ENCODE results near the gene DNAH17. TPM values are rescaled to one million over a fixed set of nuclear protein-coding genes. Genes with fewer than 3 reads are reported as not detected.

DNAH17 gene
- total RNA-seq, 4 donors from 2014 or later, result 0.89 to 15.4 (median 3.8) TPM

DNA sequence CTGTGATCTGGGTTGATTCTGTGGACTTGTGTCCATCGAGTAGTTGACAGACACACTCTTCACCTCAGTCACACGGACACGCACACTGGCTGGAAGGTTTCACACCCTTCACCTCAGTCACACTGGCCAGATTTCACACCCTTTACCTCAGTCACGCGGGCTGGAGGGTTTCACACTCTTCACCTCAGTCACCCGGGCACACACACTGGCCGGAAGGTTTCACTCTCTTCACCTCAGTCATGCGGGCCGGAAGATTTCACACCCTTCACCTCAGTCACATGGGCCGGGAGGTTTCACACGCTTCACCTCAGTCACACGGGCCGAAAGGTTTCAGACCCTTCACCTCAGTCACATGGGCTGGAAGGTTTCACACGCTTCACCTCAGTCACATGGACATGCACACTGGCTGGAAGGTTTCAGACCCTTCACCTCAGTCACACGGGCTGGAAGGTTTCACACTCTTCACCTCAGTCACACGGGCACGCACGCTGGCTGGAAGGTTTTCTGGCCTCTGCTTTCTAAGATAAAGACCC lies 102.5 kb downstream of the DNAH17 start:
- intact Hi-C loops (cut with DNase I; ENCODE audit: low total_unique reads), result no loop called here
- no peak overlapping the region for H3K4me3 ChIP-seq (ENCODE audit: low read depth, poor library complexity, severe bottlenecking)
- TF ChIP-seq POLR2A (IDR thresholded peaks at IDR 0.05) (no peak), CTCF (IDR thresholded peaks at IDR 0.05) (no peak)
- no peak for DNase-seq (ENCODE audit: low spot score in 2 of 2)
- WGBS, 2 donors, result 68 to 84% methylated on average over 16 to 18 of the region's 18 CpGs

DNA sequence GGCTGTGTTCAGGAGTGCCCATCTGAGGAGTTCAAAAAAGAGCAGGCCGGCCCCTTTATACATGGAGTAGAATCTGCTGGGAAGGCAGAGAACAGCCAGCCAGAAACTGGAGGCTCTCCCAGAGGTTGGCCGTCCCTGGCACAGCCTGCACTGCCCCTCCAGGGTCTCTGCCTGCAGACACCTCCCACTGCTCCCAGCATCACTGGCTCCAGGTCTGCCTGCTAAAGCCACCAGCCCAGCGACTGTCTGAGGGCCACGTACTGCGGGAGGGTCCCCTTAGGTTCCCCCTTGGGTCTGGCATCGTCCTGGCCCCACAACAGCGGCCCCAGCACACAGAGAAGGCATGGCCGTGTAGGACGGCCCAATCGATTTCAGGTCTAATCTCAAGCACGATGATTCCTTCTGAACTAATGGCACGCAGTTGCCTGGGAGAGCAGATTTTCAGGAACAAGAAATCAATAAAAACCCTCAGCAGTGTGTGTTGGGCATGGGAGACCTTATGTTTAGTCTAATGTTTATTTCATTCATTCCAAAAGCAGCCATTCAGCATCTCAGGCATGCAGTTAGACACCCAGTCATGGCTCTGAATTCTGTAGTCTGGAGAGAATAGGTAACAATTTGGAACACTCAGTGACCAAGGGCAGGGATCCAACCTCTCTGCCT lies 103.1 kb downstream of the DNAH17 start:
- intact Hi-C loops (cut with DNase I; ENCODE audit: low total_unique reads), result no loop called here
- 79 to 94% methylated on average over 12 of the region's 12 CpGs for WGBS, 2 donors
- H3K4me3 ChIP-seq (ENCODE audit: low read depth, poor library complexity, severe bottlenecking), result no peak overlapping the region
- DNase-seq (ENCODE audit: low spot score in 2 of 2), result no peak
- no peak for TF ChIP-seq CTCF (IDR thresholded peaks at IDR 0.05)
- no peak for TF ChIP-seq POLR2A (IDR thresholded peaks at IDR 0.05)

DNA sequence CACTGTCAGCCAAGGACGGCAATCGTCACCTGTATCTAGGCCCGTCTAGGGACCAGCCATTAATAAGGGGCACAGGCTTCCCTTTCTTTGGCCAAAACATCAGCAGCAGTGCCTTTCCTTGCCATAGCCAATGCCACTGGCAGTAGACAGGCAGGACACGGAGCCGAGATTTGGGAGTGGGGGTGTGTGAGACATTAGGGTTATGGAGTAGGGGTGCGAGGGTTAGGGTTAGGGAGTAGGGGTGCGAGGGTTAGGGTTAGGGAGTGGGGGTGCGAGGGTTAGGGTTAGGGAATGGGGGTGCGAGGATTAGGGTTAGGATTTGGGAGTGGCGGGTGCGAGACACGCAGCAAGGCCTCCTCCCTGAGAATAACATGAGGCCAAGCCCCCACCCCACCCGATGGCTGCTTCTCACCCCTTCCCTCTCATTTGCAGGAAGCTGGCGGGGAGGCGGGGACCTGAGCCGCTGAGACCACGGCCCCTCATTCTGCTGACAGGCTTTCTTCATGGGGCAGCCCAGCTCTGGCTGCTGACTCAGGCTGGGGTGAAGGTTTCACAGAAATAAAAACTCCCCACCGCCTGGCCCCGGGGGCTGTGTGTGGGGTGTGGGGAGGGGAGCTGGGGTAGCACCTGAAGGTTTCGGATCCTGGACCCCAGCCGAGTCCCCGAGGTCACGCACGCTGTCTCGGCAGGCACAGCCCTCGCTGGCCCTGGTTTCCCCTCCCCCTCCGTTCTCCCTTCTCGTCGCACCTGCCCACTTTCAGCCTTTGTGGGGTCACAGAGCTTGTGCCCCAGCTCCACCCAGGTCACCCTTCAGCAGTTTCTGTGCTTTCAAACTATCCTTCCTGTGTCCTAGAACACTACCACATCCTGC lies 104.9 kb downstream of the DNAH17 start:
- intact Hi-C loops (cut with DNase I; ENCODE audit: low total_unique reads), result no loop called here
- 76 to 80% methylated on average over 29 of the region's 29 CpGs for WGBS, 2 donors
- DNase-seq (ENCODE audit: low spot score in 2 of 2), result no peak
- no peak overlapping the region for H3K4me3 ChIP-seq (ENCODE audit: low read depth, poor library complexity, severe bottlenecking)
- TF ChIP-seq POLR2A (IDR thresholded peaks at IDR 0.05) (no peak), CTCF (IDR thresholded peaks at IDR 0.05) (no peak)

GRCh38 chr17:78471635-78472034 lies 105.6 kb downstream of the DNAH17 start:
- no peak for DNase-seq (ENCODE audit: low spot score in 2 of 2)
- H3K4me3 ChIP-seq (ENCODE audit: low read depth, poor library complexity, severe bottlenecking), result no peak overlapping the region
- WGBS, 2 donors, result 79 to 94% methylated on average over 12 of the region's 12 CpGs
- TF ChIP-seq POLR2A (IDR thresholded peaks at IDR 0.05) (no peak), CTCF (IDR thresholded peaks at IDR 0.05) (no peak)
- intact Hi-C loops (cut with DNase I; ENCODE audit: low total_unique reads), result no loop called here

DNA sequence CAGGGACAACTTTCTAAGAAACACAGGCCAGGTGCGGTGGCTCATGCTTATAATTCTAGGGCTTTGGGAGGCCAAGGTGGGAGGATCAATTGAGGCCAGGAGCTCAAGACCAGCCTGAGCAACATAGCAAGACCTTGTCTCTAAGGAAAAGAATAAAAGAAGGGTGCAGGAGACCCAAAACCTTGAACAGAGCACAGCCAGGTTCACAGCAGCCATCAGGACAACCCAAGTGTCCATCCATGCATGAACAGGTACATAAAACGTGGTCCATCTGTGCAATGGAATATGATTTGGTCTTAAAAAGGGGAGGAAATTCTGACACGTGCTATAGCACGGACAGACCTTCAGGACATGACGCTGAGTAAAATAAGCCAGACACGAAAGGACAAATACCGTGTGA lies 107.8 kb downstream of the DNAH17 start:
- intact Hi-C loops (cut with DNase I; ENCODE audit: low total_unique reads), result no loop called here
- DNase-seq (ENCODE audit: low spot score in 2 of 2), result no peak
- TF ChIP-seq CTCF (IDR thresholded peaks at IDR 0.05), result no peak
- no peak for TF ChIP-seq POLR2A (IDR thresholded peaks at IDR 0.05)
- WGBS, 2 donors, result 89 to 92% methylated on average over 7 of the region's 7 CpGs
- H3K4me3 ChIP-seq (ENCODE audit: low read depth, poor library complexity, severe bottlenecking), result no peak overlapping the region

Data from lower leg skin (tissue), 4 donors.